ENCODE results near the gene ADK.

The ADK gene

GRCh38 chr10:74589851-74590250 lies 438.8 kb downstream of the ADK start:
- H3K9me3 ChIP-seq (ENCODE audit: insufficient read depth, low read length): no peaks in the 10 kb centered on the region
- no peaks in the 10 kb centered on the region for H3K36me3 ChIP-seq (replicated peaks; ENCODE audit: low read depth, low read length)
- H3K79me2 ChIP-seq (ENCODE audit: low read length): no peaks in the 10 kb centered on the region
- TF ChIP-seq CTCF (IDR thresholded peaks at IDR 0.05; ENCODE audit: low read depth, low read length) (no peak), EZH2phosphoT487 (IDR thresholded peaks at IDR 0.05; ENCODE audit: low read depth) (no peak)
- no peak overlapping the region for H3K9ac ChIP-seq (ENCODE audit: low read length)
- H3K4me2 ChIP-seq (ENCODE audit: low read length): no peak overlapping the region
- peaks cover 24% of the 10 kb centered on the region for H3K4me1 ChIP-seq (ENCODE audit: low read length)
- no peak overlapping the region for H3K4me3 ChIP-seq (ENCODE audit: low read length)
- H3K27ac ChIP-seq (ENCODE audit: low read length): no peak overlapping the region
- H3K27me3 ChIP-seq (ENCODE audit: low read depth, low read length): no peaks in the 10 kb centered on the region
- no peak overlapping the region for H2AFZ ChIP-seq (ENCODE audit: low read depth, low read length)
- H4K20me1 ChIP-seq (ENCODE audit: insufficient read depth, low read length): no peaks in the 10 kb centered on the region

- H2AFZ ChIP-seq (ENCODE audit: low read depth, low read length): no peak overlapping the region
- H3K27me3 ChIP-seq (ENCODE audit: low read depth, low read length): no peaks in the 10 kb centered on the region
- no peak overlapping the region for H3K4me2 ChIP-seq (ENCODE audit: low read length)
- no peak for TF ChIP-seq EZH2phosphoT487 (IDR thresholded peaks at IDR 0.05; ENCODE audit: low read depth)
- no peak for TF ChIP-seq CTCF (IDR thresholded peaks at IDR 0.05; ENCODE audit: low read depth, low read length)
- no peaks in the 10 kb centered on the region for H4K20me1 ChIP-seq (ENCODE audit: insufficient read depth, low read length)
- no peaks in the 10 kb centered on the region for H3K36me3 ChIP-seq (replicated peaks; ENCODE audit: low read depth, low read length)
- no peaks in the 10 kb centered on the region for H3K79me2 ChIP-seq (ENCODE audit: low read length)
- no peaks in the 10 kb centered on the region for H3K9me3 ChIP-seq (ENCODE audit: insufficient read depth, low read length)
- no peak overlapping the region for H3K4me3 ChIP-seq (ENCODE audit: low read length)
- H3K9ac ChIP-seq (ENCODE audit: low read length): no peak overlapping the region
- peaks cover 4% of the 10 kb centered on the region; the same call in 1 of the 2 replicates for H3K4me1 ChIP-seq (ENCODE audit: low read length)
- no peak overlapping the region for H3K27ac ChIP-seq (ENCODE audit: low read length)
These were observed 442.4 kb downstream of the ADK start for GRCh38 chr10:74593470-74593869.

- H3K4me1 ChIP-seq (ENCODE audit: low read length): peaks cover 7% of the 10 kb centered on the region; the same call in 1 of the 2 replicates
- no peak overlapping the region for H3K27ac ChIP-seq (ENCODE audit: low read length)
- no peak overlapping the region for H2AFZ ChIP-seq (ENCODE audit: low read depth, low read length)
- H3K4me3 ChIP-seq (ENCODE audit: low read length): no peak overlapping the region
- H3K9ac ChIP-seq (ENCODE audit: low read length): no peak overlapping the region
- no peak overlapping the region for H3K4me2 ChIP-seq (ENCODE audit: low read length)
- H3K27me3 ChIP-seq (ENCODE audit: low read depth, low read length): no peaks in the 10 kb centered on the region
- H4K20me1 ChIP-seq (ENCODE audit: insufficient read depth, low read length): no peaks in the 10 kb centered on the region
- H3K36me3 ChIP-seq (replicated peaks; ENCODE audit: low read depth, low read length): no peaks in the 10 kb centered on the region
- no peak for TF ChIP-seq CTCF (IDR thresholded peaks at IDR 0.05; ENCODE audit: low read depth, low read length)
- TF ChIP-seq EZH2phosphoT487 (IDR thresholded peaks at IDR 0.05; ENCODE audit: low read depth): no peak
- no peaks in the 10 kb centered on the region for H3K9me3 ChIP-seq (ENCODE audit: insufficient read depth, low read length)
- H3K79me2 ChIP-seq (ENCODE audit: low read length): no peaks in the 10 kb centered on the region
These were observed 445.7 kb downstream of the ADK start for GRCh38 chr10:74596713-74597112.

GRCh38 chr10:74598891-74599566 lies 448.0 kb downstream of the ADK start:
- Histone ChIP-seq H2AFZ (ENCODE audit: low read depth, low read length) (no peak overlapping the region), H3K4me2 (ENCODE audit: low read length) (no peak overlapping the region), H4K20me1 (ENCODE audit: insufficient read depth, low read length) (no peaks in the 10 kb centered on the region), H3K9ac (ENCODE audit: low read length) (no peak overlapping the region), H3K4me1 (ENCODE audit: low read length) (peaks cover 3% of the 10 kb centered on the region; the same call in 1 of the 2 replicates), H3K27me3 (ENCODE audit: low read depth, low read length) (no peaks in the 10 kb centered on the region), H3K36me3 (replicated peaks; ENCODE audit: low read depth, low read length) (no peaks in the 10 kb centered on the region), H3K4me3 (ENCODE audit: low read length) (no peak overlapping the region), H3K79me2 (ENCODE audit: low read length) (no peaks in the 10 kb centered on the region), H3K27ac (ENCODE audit: low read length) (no peak overlapping the region), H3K9me3 (ENCODE audit: insufficient read depth, low read length) (no peaks in the 10 kb centered on the region)
- no peak for TF ChIP-seq EZH2phosphoT487 (IDR thresholded peaks at IDR 0.05; ENCODE audit: low read depth)
- no peak for TF ChIP-seq CTCF (IDR thresholded peaks at IDR 0.05; ENCODE audit: low read depth, low read length)

Data from OCI-LY3 (cell line).